Measurements from ENCODE around the gene OLFML2B.

- TF ChIP-seq TAF1 (IDR thresholded peaks at IDR 0.05; ENCODE audit: borderline replicate concordance, insufficient read depth, low read length) (no peak), POLR2AphosphoS5 (IDR thresholded peaks at IDR 0.05; ENCODE audit: low read depth, low read length) (no peak), SIN3A (IDR thresholded peaks at IDR 0.05; ENCODE audit: borderline replicate concordance, insufficient read depth, low read length) (no peak), REST (IDR thresholded peaks at IDR 0.05; ENCODE audit: insufficient read depth in 1 of 2, low read depth in 2 of 2, low read length in 2 of 2) (no peak), FOXP2 (optimal IDR thresholded peaks at IDR 0.05; ENCODE audit: borderline replicate concordance, extremely low read depth, extremely low read length, insufficient read depth) (no peak)
Measured at GRCh38 chr1:162000053-162000420, 23.6 kb downstream of the OLFML2B start.
